Endothelial cell of umbilical vein (primary cell): Measurements from ENCODE around the gene CLCNKA. TPM values are rescaled to one million over a fixed set of nuclear protein-coding genes. Genes with fewer than 3 reads are reported as not detected.
"Not testable (repeated sequence)": the region's sequence is repeated elsewhere in the genome, so short reads cannot be mapped to it uniquely, and the experiment has no call there.

ENCODE experiments used
- BruUV-seq: library from RNA; stranded (reverse); fragments of 400-500 nt; replicated peaks from 2 replicates; lab custom pipeline; 2021; lab: Mats Ljungman, UMichigan
- CTCF ChIA-PET: fragments of 300-600, 350-600 bp; sonication (Branson Sonifier 250); formaldehyde crosslinking; loops from one replicate; lab custom pipeline; 2021; ENCODE audit warnings: antibody characterized with exemption, inconsistent platforms; lab: Charles Lee
- POLR2A ChIA-PET: fragments of 300-600, 350-600 bp; sonication (Branson Sonifier 250); formaldehyde crosslinking; loops from one replicate; lab custom pipeline; 2021; ENCODE audit warnings: antibody characterized with exemption, inconsistent platforms; lab: Charles Lee
- DNase-seq: peaks from one replicate; pipeline ENCODE4 v3.0.0-alpha.2; 2011; ENCODE audit warnings: low read depth, low spot score
- FAIRE-seq: peaks from 2 replicates; lab custom pipeline; 2011; peaks lifted over from hg19 to GRCh38; lab: Jason Lieb, UNC
- H2AFZ ChIP-seq: 2 replicates; pipeline ENCODE4 v1.6.0; 2012; ENCODE audit warnings: low read depth, low read length, control low read depth, inconsistent platforms
- H3K27ac ChIP-seq: 2 replicates; pipeline ENCODE4 v1.5.1; 2011; ENCODE audit warnings: low read depth, mild to moderate bottlenecking, control low read depth, low read length, moderate library complexity; ENCODE audit not compliant: insufficient read depth
- H3K27me3 ChIP-seq, 2 experiments: 2 replicates each; pipeline versions ENCODE4 v1.6.0 to v1.6.1; 2011; ENCODE audit warnings: low read length in 2 of 2, mixed read lengths in 1 of 2; ENCODE audit not compliant: control insufficient read depth in 2 of 2, insufficient read depth in 2 of 2
- H3K36me3 ChIP-seq, 2 experiments: 2 replicates in 1 of 2; 3 replicates in 1 of 2; pipeline ENCODE4 v1.5.1; 2011; ENCODE audit warnings: low read length in 2 of 2, mild to moderate bottlenecking in 1 of 2, moderate library complexity in 1 of 2; ENCODE audit not compliant: control insufficient read depth in 2 of 2, insufficient read depth in 2 of 2; ENCODE audit errors: extremely low read depth in 1 of 2
- H3K4me1 ChIP-seq: 3 replicates; pipeline ENCODE4 v1.5.1; 2011; ENCODE audit warnings: mild to moderate bottlenecking, low read length; ENCODE audit not compliant: control insufficient read depth, insufficient read depth; ENCODE audit errors: extremely low read depth
- H3K4me2 ChIP-seq: 2 replicates; pipeline ENCODE4 v1.6.1; 2011; ENCODE audit warnings: low read length, control low read depth, mixed read lengths; ENCODE audit not compliant: insufficient read depth
- H3K4me3 ChIP-seq, 3 experiments: fragments of 200-600 bp in 1 of 3; sonication (generic), shearing (Covaris generic) in 1 of 3; replicated peaks in 1 of 3; 2 replicates each; pipeline ENCODE4 v1.5.1; 2011 to 2016; ENCODE audit warnings: control low read depth in 3 of 3, low read length in 3 of 3, mild to moderate bottlenecking in 2 of 3, inconsistent platforms in 1 of 3, low read depth in 1 of 3, moderate library complexity in 1 of 3; ENCODE audit not compliant: insufficient read depth in 1 of 3
- H3K79me2 ChIP-seq: 2 replicates; pipeline ENCODE4 v1.6.0; 2012; ENCODE audit warnings: low read length, inconsistent platforms; ENCODE audit not compliant: control insufficient read depth, insufficient read depth
- H3K9ac ChIP-seq: replicated peaks from 2 replicates; pipeline ENCODE3; 2011; ENCODE audit warnings: low read length, control low read depth; ENCODE audit not compliant: insufficient read depth; ENCODE audit errors: extremely low read depth
- H3K9me1 ChIP-seq: replicated peaks from 3 replicates; pipeline ENCODE4 v1.6.0; 2011; ENCODE audit warnings: mild to moderate bottlenecking, low read length; ENCODE audit not compliant: control insufficient read depth, insufficient read depth; ENCODE audit errors: extremely low read depth
- H3K9me3 ChIP-seq: replicated peaks from 2 replicates; pipeline ENCODE4 v1.5.1; 2012; ENCODE audit warnings: low read length, inconsistent platforms; ENCODE audit not compliant: control insufficient read depth, insufficient read depth
- H4K20me1 ChIP-seq: replicated peaks from 2 replicates; pipeline ENCODE3; 2011; ENCODE audit warnings: mild to moderate bottlenecking, low read length; ENCODE audit not compliant: control insufficient read depth, insufficient read depth; ENCODE audit errors: extremely low read depth
- FOS ChIP-seq: IDR thresholded peaks from 2 replicates; pipeline ENCODE4 v1.6.1; 2011; ENCODE audit warnings: mild to moderate bottlenecking, low read length, moderate library complexity, borderline replicate concordance; ENCODE audit not compliant: insufficient read depth
- MYC ChIP-seq: IDR thresholded peaks from one replicate; pipeline ENCODE4 v1.6.1; 2011; ENCODE audit warnings: mild to moderate bottlenecking, low read depth, low read length
- dilution Hi-C: fragments of 300-500 bp; cut with MboI; formaldehyde crosslinking; loops from one replicate; pipeline ENCODE4 v1.15.0; 2019; ENCODE audit warnings: low sequenced_read_pairs; ENCODE audit not compliant: extremely low pct_ligation_motif_present
- intact Hi-C: fragments of 100-400 bp; cut with micrococcal nuclease; formaldehyde crosslinking; loops from one replicate; pipeline ENCODE4 v1.10.0; 2022
- polyA plus RNA-seq, 4 experiments: library from polyadenylated mRNA; depleted of rRNA in 3 of 4; stranded (reverse) in 3 of 4; unstranded in 1 of 4; fragments of >200 nt; gene quantifications; 2 replicates each; pipeline versions ENCODE4 v1.2.1 to v1.2.3, GENCODE V29; 2011 to 2012; ENCODE audit warnings: missing spikeins in 1 of 4
- total RNA-seq: library from RNA; stranded (reverse); gene quantifications from 2 replicates; pipeline ENCODE4 v1.2.3, GENCODE V29; 2021
- TF ChIP-seq, protein P1 (sequence below), 2 donors: IDR thresholded peaks; 1 replicate in 1 of 2; 2 replicates in 1 of 2; pipeline ENCODE4 v1.5.1; 2011; ENCODE audit warnings: low read length in 2 of 2, mild to moderate bottlenecking in 2 of 2, moderate library complexity in 2 of 2, control low read depth in 1 of 2, inconsistent platforms in 1 of 2, low read depth in 1 of 2; ENCODE audit not compliant: insufficient read depth in 1 of 2; ENCODE audit errors: extremely low read depth in 1 of 2

Gene CLCNKA
- total and polyA plus RNA-seq, 2 donors (not counting 3 experiments of a cell fraction or from before 2014, with no cell fraction given): not detected

DNA sequence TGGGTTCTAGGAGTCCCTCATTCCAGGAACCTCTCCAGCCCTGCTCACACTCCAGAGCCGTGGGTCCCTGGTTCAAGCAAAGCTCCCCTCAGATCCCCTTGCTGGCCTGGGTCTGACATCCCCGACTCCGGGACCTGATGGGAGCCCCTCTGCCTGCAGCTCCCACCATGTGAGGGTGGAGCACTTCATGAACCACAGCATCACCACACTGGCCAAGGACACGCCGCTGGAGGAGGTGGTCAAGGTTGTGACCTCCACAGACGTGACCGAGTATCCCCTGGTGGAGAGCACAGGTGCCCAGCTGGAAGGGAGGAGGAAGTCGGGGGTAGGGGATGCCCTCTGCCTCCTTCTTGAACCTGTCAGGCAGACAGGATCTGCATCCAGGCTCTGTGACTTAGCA lies 9.7 kb downstream of the CLCNKA start:
- dilution Hi-C loops: no loop called here
- Histone ChIP-seq H3K27ac (no peak overlapping the region), H3K4me2 (no peak overlapping the region), H3K27me3 (no peaks in the 10 kb centered on the region), H3K9ac (no peak overlapping the region), H3K9me1 (no peaks in the 10 kb centered on the region), H4K20me1 (no peaks in the 10 kb centered on the region), H3K36me3 (no peaks in the 10 kb centered on the region), H3K4me1 (no peaks in the 10 kb centered on the region), H3K79me2 (no peaks in the 10 kb centered on the region), H3K4me3 (no peak overlapping the region), H2AFZ (no peak overlapping the region), H3K9me3 (no peaks in the 10 kb centered on the region)
- CTCF ChIA-PET: interaction anchor here (0.9 to 4.2 kb wide), 8 partner anchors 8 to 240 kb away, joined by 3 to 25 read pairs (median 4); partner anchors contain the start of gene FAM131C
- POLR2A ChIA-PET: no interaction called here
- no TSS peak for BruUV-seq
- intact Hi-C loops: no loop called here
- FAIRE-seq: no peak
- no peak for TF ChIP-seq FOS
- no peak for DNase-seq

DNA sequence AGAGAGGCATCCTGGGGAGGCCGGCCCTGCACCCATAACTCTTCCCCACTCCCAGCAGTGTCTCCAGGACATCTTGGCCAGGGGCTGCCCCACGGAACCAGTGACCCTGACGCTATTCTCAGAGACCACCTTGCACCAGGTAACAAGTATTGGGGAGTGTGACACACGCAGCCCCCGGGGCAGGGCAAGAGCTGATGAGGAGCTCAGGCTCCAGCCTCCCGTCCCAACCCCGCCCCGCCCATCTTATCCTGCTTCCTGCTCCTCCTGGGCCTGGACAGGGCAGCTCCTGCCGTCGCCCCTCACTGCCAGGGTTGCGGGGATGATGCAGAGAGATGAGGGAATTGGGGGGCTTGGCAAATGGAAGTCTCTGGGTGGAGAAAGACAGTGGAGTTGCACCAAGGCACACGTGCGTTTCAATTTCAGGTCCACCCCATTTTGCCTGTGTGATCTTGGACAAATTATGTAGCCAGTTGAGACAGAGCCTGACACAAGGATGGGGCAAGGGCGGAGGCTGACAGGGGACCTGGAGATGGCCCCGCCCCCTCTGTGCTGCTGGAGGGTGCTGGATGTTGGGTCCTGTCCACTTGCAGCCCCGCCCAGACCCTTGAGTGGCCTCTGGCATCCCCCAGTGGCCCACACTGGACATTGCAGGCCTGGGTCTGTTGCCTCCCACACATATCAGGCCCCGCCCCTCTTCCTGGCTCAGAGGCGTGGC lies 10.7 kb downstream of the CLCNKA start:
- H3K27me3 ChIP-seq: no peaks in the 10 kb centered on the region
- dilution Hi-C loops: no loop called here
- H3K9me1 ChIP-seq: no peaks in the 10 kb centered on the region
- no peak overlapping the region for H3K27ac ChIP-seq
- DNase-seq (peak; percentile 88), FAIRE-seq (peak; percentile 95)
- POLR2A ChIA-PET: interaction anchor here (0.6 kb wide), 1 partner anchor 227 kb away, joined by 4 read pairs; no protein-coding TSS in a partner anchor
- intact Hi-C loops: loop anchor here (1.0 to 2.0 kb wide), 4 partner anchors 23 to 240 kb away; no protein-coding TSS in a partner anchor
- no peak overlapping the region for H3K4me3 ChIP-seq
- CTCF ChIA-PET: interaction anchor here (0.9 to 4.2 kb wide), 5 partner anchors 9 to 241 kb away, joined by 3 to 25 read pairs (median 4); partner anchors contain the start of gene FAM131C
- BruUV-seq: no TSS peak
- no peaks in the 10 kb centered on the region for H3K79me2 ChIP-seq
- H3K4me1 ChIP-seq: no peaks in the 10 kb centered on the region
- no peak overlapping the region for H3K9ac ChIP-seq
- no peaks in the 10 kb centered on the region for H3K36me3 ChIP-seq
- no peaks in the 10 kb centered on the region for H3K9me3 ChIP-seq
- TF ChIP-seq, protein P1, sequence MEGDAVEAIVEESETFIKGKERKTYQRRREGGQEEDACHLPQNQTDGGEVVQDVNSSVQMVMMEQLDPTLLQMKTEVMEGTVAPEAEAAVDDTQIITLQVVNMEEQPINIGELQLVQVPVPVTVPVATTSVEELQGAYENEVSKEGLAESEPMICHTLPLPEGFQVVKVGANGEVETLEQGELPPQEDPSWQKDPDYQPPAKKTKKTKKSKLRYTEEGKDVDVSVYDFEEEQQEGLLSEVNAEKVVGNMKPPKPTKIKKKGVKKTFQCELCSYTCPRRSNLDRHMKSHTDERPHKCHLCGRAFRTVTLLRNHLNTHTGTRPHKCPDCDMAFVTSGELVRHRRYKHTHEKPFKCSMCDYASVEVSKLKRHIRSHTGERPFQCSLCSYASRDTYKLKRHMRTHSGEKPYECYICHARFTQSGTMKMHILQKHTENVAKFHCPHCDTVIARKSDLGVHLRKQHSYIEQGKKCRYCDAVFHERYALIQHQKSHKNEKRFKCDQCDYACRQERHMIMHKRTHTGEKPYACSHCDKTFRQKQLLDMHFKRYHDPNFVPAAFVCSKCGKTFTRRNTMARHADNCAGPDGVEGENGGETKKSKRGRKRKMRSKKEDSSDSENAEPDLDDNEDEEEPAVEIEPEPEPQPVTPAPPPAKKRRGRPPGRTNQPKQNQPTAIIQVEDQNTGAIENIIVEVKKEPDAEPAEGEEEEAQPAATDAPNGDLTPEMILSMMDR (IDR thresholded peaks at IDR 0.05; ENCODE audit: extremely low read depth in 1 of 2, insufficient read depth in 1 of 2, low read depth in 1 of 2, low read length in 2 of 2): peak; percentile 86 to 94
- TF ChIP-seq MYC: no peak
- no peak overlapping the region for H3K4me2 ChIP-seq
- no peaks in the 10 kb centered on the region for H4K20me1 ChIP-seq
- peak overlapping the region; percentile 87 for H2AFZ ChIP-seq

DNA sequence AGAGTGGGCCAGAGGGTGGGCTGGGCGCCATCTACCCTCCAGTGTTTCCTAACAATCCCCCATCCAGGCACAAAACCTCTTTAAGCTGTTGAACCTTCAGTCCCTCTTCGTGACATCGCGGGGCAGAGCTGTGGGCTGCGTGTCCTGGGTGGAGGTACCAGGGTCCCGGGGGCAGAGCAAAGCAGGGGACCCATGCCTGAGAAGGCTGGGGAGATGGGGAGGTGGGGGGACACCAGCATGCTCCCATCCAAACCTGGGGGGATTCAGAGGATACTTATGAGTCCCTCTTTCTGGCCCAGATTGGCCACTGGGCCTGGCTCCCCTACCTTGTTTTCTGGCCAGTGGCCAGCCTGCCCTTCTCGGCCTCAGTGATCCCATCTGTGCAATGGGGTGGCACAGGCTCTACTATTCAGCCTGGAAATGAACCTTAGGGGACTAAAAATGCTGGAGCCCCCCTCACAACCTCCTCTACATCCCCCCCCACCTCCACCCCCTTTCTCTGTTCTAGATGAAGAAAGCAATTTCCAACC lies 11.3 kb downstream of the CLCNKA start:
- H2AFZ ChIP-seq, H3K27ac ChIP-seq, BruUV-seq, dilution Hi-C loops, DNase-seq, FAIRE-seq, H3K4me1 ChIP-seq, H3K9ac ChIP-seq, H3K27me3 ChIP-seq, H4K20me1 ChIP-seq, H3K9me3 ChIP-seq, H3K4me3 ChIP-seq, POLR2A ChIA-PET, H3K4me2 ChIP-seq, H3K36me3 ChIP-seq, H3K9me1 ChIP-seq, H3K79me2 ChIP-seq: not testable (repeated sequence)
- intact Hi-C loops: loop anchor here (1.0 to 2.0 kb wide), 4 partner anchors 24 to 241 kb away; no protein-coding TSS in a partner anchor
- CTCF ChIA-PET: interaction anchor here (3.6 to 4.2 kb wide), 2 partner anchors 25 to 242 kb away, joined by 15 to 25 read pairs; no protein-coding TSS in a partner anchor
